Naive B cell (primary cell): Measurements from ENCODE around the gene ATL2. TPM values are rescaled to one million over a fixed set of nuclear protein-coding genes. Genes with fewer than 3 reads are reported as not detected.
A peak's percentile ranks its signal among the peaks of the same experiment; 100 is the strongest.
"Not testable (repeated sequence)": the region's sequence is repeated elsewhere in the genome, so short reads cannot be mapped to it uniquely, and the experiment has no call there.

Source experiments
- ATAC-seq, 2 donors: fragments of 150-1000 bp; cut with Tn5 transposase; 2 replicates each; pipeline ENCODE4 v1.10.0; 2021; ENCODE audit warnings: low read depth in 2 of 2, mild to moderate bottlenecking in 2 of 2, moderate library complexity in 2 of 2
- DNase-seq: peaks from one replicate; pipeline ENCODE4 v3.0.0; 2022
- H3K27ac Mint-ChIP-seq, 6 donors: one replicate each; pipeline ENCODE4 v1.8.0; 2020 to 2022; ENCODE audit warnings: mild to moderate bottlenecking in 6 of 6, mixed read lengths in 6 of 6, moderate library complexity in 5 of 6, inconsistent platforms in 2 of 6
- H3K27me3 Mint-ChIP-seq, 3 donors: one replicate each; pipeline ENCODE4 v1.8.0; 2021 to 2022; ENCODE audit warnings: mixed read lengths in 3 of 3, mild to moderate bottlenecking in 1 of 3
- H3K36me3 Mint-ChIP-seq, 2 donors: one replicate each; pipeline ENCODE4 v1.8.0; 2020 to 2022; ENCODE audit warnings: mixed read lengths in 2 of 2, inconsistent platforms in 1 of 2, mild to moderate bottlenecking in 1 of 2
- H3K4me1 Mint-ChIP-seq, 3 donors: one replicate each; pipeline ENCODE4 v1.8.0; 2020 to 2022; ENCODE audit warnings: mixed read lengths in 3 of 3, inconsistent platforms in 1 of 3, mild to moderate bottlenecking in 1 of 3, moderate library complexity in 1 of 3
- H3K4me3 Mint-ChIP-seq, 8 donors: one replicate each; pipeline ENCODE4 v1.8.0; 2020 to 2022; ENCODE audit warnings: mild to moderate bottlenecking in 8 of 8, mixed read lengths in 8 of 8, moderate library complexity in 8 of 8, inconsistent platforms in 2 of 8
- H3K9me3 Mint-ChIP-seq, 7 donors: one replicate each; pipeline ENCODE4 v1.8.0; 2020 to 2022; ENCODE audit warnings: mixed read lengths in 7 of 7, mild to moderate bottlenecking in 5 of 7, inconsistent platforms in 2 of 7, moderate library complexity in 1 of 7
- polyA plus RNA-seq, 6 donors: library from polyadenylated mRNA; unstranded; fragments of 300-500 nt; fragmentation: Illumina TruSeq; gene quantifications; one replicate each; pipeline ENCODE4 v1.2.3, GENCODE V29; 2021; ENCODE audit warnings: low read depth in 6 of 6

The ATL2 gene
- polyA plus RNA-seq, 6 donors from 2014 or later = 14.0 to 42.0 (median 22.6) TPM

DNA sequence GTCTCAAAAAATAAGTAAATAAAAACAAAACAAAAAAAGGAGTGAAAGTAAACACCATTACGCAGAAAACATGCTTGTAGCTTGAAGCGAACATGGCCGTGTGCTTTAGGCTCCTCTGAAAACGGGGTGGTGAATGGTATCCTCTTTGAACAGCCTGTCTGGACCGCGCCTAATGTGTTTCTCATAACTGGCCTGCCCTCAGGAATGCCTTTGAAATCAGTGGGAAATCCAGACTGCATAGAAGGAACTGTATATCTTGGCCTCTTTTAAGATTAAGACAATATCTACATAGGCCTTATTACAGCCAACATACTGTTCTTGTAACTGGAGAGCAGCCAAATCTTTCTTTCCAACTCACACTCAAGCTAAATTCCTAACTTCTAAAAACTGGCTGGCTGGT lies 6.7 kb upstream of the ATL2 start:
- not testable (repeated sequence) for H3K9me3 Mint-ChIP-seq, H3K27ac Mint-ChIP-seq, H3K36me3 Mint-ChIP-seq, ATAC-seq, DNase-seq, H3K4me3 Mint-ChIP-seq
- Mint-ChIP-seq H3K27me3 (peaks cover 6 to 18% (median 11%) of the 10 kb centered on the region in 3 donors), H3K4me1 (peaks cover 6 to 14% (median 9%) of the 10 kb centered on the region in 3 donors)

DNA sequence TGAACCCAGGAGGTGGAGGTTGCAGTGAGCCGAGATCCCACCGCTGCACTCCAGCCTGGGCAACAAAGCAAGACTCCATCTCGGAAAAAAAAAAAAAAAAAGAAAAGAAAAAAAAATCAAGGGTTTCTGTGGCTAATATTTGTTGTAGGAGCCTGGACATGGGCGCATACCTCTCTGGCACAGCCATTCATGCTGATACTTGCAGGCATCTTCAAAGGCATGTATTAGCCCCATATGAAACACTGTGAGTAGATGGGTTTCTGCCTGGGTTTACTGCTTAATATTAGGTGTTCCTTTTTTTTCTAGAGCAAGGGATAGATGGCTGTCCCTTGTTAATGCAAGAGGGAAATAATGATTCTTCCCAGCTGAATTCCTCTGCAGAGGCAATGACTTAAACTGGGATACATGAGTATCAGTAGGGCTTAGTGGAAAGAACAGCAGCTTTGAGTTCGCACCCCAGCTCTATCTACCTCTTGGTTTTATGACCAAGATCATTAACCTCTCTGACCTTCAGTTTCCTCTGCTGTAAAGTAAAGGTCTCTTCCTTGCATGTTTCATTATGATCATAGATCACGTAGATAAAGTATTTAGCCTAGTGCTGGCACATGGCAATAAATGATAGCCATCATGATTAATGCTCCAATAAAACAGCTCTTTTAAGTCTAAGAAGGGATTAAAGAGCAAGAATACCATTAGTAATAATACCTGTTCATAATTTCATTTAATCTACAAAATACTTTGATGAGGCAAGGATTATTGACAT lies 4.5 kb upstream of the ATL2 start:
- H3K4me1 Mint-ChIP-seq = peaks cover 14 to 16% (median 14%) of the 10 kb centered on the region in 3 donors
- H3K27ac Mint-ChIP-seq = no peak overlapping the region
- ATAC-seq (no peak), DNase-seq (no peak)
- peaks cover 5 to 12% (median 8%) of the 10 kb centered on the region in 3 donors for H3K27me3 Mint-ChIP-seq
- H3K4me3 Mint-ChIP-seq = peak overlapping the region in 1 of 8 donors; percentile 60
- no peaks in the 10 kb centered on the region for H3K36me3 Mint-ChIP-seq
- no peaks in the 10 kb centered on the region for H3K9me3 Mint-ChIP-seq

DNA sequence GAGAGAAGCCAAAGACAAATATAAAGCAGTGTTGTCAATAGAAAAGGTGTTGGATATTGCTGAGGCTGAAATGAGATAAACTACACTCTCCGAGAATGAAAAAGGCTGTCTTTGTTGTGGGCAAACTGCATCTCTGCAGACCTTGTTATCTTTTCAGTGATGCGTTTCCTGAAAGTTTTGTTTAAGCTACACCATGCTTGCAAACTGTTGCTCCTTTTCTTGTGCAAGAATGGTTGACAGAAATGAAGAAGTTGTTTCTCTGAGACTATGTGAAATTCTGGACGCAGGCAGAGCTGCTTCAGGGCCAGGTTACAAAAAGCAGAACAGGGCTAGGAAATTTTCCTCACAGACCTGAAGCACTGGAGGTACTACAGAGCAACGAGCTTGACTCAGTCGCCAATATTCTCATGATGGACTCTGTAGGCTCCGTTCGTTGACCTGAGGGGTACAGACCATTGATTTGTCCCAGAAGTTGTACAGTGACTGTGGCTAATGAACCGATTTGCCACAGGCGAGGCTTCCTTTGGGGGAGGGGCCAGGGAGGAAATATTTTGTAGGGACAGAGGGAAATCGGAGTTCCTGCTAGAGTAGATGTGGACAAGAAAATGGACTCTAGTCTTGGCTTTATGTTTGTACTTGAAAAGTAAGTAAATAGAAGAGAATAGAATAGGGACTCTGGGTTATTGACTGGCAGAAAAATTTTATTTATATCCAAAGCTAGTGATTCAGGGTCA lies 3.5 kb upstream of the ATL2 start:
- Mint-ChIP-seq H3K9me3 (no peaks in the 10 kb centered on the region), H3K27ac (peak overlapping the region in 1 of 6 donors; percentile 87), H3K27me3 (peaks cover 0 to 10% (median under 1%) of the 10 kb centered on the region in 3 donors), H3K36me3 (no peaks in the 10 kb centered on the region), H3K4me1 (peaks cover 16 to 25% (median 24%) of the 10 kb centered on the region in 3 donors), H3K4me3 (peak overlapping the region in 2 of 8 donors; percentile 0 to 74)
- no peak for ATAC-seq
- no peak for DNase-seq

GRCh38 chr2:38376346-38377049 lies 575 bp downstream of the ATL2 start:
- Mint-ChIP-seq H3K9me3 (no peaks in the 10 kb centered on the region), H3K36me3 (no peaks in the 10 kb centered on the region), H3K27me3 (peaks cover 0 to 7% (median 0%) of the 10 kb centered on the region in 3 donors), H3K4me3 (peak overlapping the region; percentile 89 to 98 (median 98)), H3K27ac (peak overlapping the region; percentile 96 to 99 (median 96)), H3K4me1 (peaks cover 42 to 60% (median 53%) of the 10 kb centered on the region in 3 donors)
- peak; percentile 72 for DNase-seq
- ATAC-seq = peak; percentile 68 to 71

DNA sequence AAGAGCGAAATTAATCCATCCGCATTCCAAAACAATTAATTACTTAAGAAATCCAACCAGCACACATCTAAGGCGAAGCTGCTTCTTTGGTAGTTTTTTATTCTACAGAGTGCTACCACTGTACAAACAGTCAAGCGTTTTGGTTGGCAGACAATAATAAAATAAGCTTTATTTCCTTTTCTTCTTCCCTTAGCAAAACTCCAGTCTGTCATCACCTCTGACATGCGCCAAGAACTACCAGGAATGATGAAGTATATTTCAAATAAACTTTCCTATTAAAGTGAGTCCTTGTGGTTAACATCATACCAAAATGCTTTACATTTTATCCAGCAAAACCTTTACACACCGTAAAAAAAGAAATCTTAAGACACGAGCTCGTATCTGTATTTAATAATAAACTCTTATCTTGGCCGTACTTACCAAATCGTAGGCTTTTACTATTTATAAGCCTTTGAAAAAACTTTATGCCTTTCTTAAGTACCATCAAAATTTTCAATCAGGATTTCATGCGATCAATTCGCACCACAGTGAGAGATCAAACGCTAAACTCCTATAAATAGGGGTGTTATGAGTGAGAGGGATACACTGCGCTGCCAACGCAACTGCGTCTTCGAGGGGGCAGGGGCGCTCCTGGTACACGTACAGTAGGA lies 1.3 kb downstream of the ATL2 start:
- peaks cover 0 to 6% (median 0%) of the 10 kb centered on the region in 3 donors for H3K27me3 Mint-ChIP-seq
- ATAC-seq (no peak), DNase-seq (no peak)
- H3K4me1 Mint-ChIP-seq = peaks cover 42 to 61% (median 57%) of the 10 kb centered on the region in 3 donors
- H3K36me3 Mint-ChIP-seq = no peaks in the 10 kb centered on the region
- peak overlapping the region; percentile 89 to 98 (median 94) for H3K4me3 Mint-ChIP-seq
- H3K9me3 Mint-ChIP-seq = no peaks in the 10 kb centered on the region
- peak overlapping the region; percentile 96 to 98 (median 96) for H3K27ac Mint-ChIP-seq

- H3K9me3 Mint-ChIP-seq = no peaks in the 10 kb centered on the region
- peak overlapping the region in 2 of 6 donors; percentile 60 to 97 for H3K27ac Mint-ChIP-seq
- no peaks in the 10 kb centered on the region for H3K36me3 Mint-ChIP-seq
- peaks cover 40 to 59% (median 54%) of the 10 kb centered on the region in 3 donors for H3K4me1 Mint-ChIP-seq
- no peaks in the 10 kb centered on the region for H3K27me3 Mint-ChIP-seq
- DNase-seq (no peak), ATAC-seq (no peak)
- peak overlapping the region in 6 of 8 donors; percentile 60 to 96 (median 92) for H3K4me3 Mint-ChIP-seq
These were observed 2.1 kb downstream of the ATL2 start for GRCh38 chr2:38374984-38375383.

- ATAC-seq = no peak
- Mint-ChIP-seq H3K36me3 (no peaks in the 10 kb centered on the region), H3K27me3 (no peaks in the 10 kb centered on the region), H3K4me3 (no peak overlapping the region), H3K27ac (no peak overlapping the region), H3K9me3 (no peaks in the 10 kb centered on the region), H3K4me1 (peaks cover 36 to 58% (median 52%) of the 10 kb centered on the region in 3 donors)
- no peak for DNase-seq
These were observed 5.8 kb downstream of the ATL2 start for GRCh38 chr2:38371235-38371634.

DNA sequence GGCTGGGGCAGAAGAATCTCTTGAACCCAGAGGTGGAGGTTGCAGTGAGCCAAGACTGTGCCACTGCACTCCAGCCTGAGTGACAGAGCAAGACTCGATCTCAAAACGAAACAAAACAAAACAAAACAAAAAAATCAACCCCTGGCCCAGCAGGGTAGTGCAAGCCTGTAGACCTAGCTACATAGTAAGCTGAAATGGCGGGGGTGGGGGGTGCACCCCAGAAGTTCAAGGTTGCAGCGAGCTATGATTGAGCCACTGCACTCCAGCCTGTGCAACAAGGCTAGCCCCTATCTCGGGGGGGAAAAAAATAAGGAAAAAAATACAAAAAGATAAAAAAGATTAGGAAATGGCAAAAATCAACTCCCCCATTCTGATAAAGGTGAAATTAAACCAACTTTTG lies 6.4 kb downstream of the ATL2 start:
- no peak for DNase-seq
- peaks cover 32 to 56% (median 48%) of the 10 kb centered on the region in 3 donors for H3K4me1 Mint-ChIP-seq
- no peaks in the 10 kb centered on the region for H3K27me3 Mint-ChIP-seq
- no peaks in the 10 kb centered on the region for H3K36me3 Mint-ChIP-seq
- peak overlapping the region in 1 of 6 donors; percentile 49 for H3K27ac Mint-ChIP-seq
- no peaks in the 10 kb centered on the region for H3K9me3 Mint-ChIP-seq
- H3K4me3 Mint-ChIP-seq = no peak overlapping the region
- peak in 1 of 2 donors; percentile 27 for ATAC-seq

- DNase-seq (no peak), ATAC-seq (no peak)
- Mint-ChIP-seq H3K27ac (no peak overlapping the region), H3K4me3 (no peak overlapping the region), H3K27me3 (no peaks in the 10 kb centered on the region), H3K9me3 (no peaks in the 10 kb centered on the region), H3K36me3 (no peaks in the 10 kb centered on the region), H3K4me1 (peaks cover 20 to 47% (median 28%) of the 10 kb centered on the region in 3 donors)
These were observed 14.8 kb downstream of the ATL2 start for GRCh38 chr2:38362232-38362631.

DNA sequence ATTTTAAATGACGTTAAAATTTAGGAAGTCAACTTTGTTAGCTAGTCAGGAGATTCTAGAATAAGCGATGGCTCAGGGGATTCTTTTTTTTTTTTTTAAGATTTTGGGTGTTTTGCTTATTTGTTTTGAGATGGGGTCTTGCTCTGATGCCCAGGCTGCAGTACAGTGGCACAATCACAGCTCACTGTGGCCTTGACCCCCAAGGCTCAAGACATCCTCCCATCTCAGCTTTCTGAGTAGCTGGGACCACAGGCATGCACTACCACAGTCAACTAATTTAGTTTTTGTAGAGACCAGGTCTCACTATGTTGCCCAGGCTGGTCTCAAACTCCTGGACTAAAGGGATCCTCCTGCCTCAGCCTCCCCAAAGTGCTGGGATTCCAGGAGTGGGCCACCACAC lies 16.9 kb downstream of the ATL2 start:
- Mint-ChIP-seq H3K9me3 (no peaks in the 10 kb centered on the region), H3K4me1 (peaks cover 16 to 38% (median 22%) of the 10 kb centered on the region in 3 donors), H3K27ac (no peak overlapping the region), H3K4me3 (no peak overlapping the region), H3K36me3 (no peaks in the 10 kb centered on the region), H3K27me3 (no peaks in the 10 kb centered on the region)
- no peak for DNase-seq
- no peak for ATAC-seq

DNA sequence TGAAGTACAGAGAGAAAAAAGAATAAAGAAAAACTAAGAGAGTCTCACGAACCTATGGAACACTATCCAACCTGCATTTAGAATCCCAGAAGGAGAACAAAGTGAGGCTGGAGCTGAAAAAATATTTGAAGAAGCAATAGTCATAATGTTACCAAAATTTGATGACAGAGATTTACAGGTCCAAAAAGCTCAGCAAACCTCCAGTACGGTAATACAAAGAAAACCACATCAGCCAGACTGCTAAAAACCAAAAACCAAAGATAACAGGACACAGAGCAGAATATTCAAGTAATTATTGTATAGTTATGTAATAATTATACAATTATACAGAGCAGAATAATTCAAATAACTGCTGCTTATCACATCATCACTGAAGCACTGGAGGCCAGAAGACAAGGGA lies 23.7 kb downstream of the ATL2 start:
- Mint-ChIP-seq H3K4me1 (peaks cover 14 to 21% (median 17%) of the 10 kb centered on the region in 3 donors), H3K27ac (peak overlapping the region in 2 of 6 donors; percentile 60 to 79), H3K27me3 (no peaks in the 10 kb centered on the region), H3K36me3 (peaks cover 6 to 7% of the 10 kb centered on the region in 2 donors), H3K4me3 (no peak overlapping the region), H3K9me3 (peaks cover 0 to 1% (median 0%) of the 10 kb centered on the region in 7 donors)
- DNase-seq (no peak), ATAC-seq (no peak)

- Mint-ChIP-seq H3K9me3 (peaks cover 0 to 1% (median 0%) of the 10 kb centered on the region in 7 donors), H3K4me3 (no peak overlapping the region), H3K27me3 (no peaks in the 10 kb centered on the region), H3K36me3 (peaks cover 6 to 7% of the 10 kb centered on the region in 2 donors), H3K4me1 (peaks cover 17 to 21% (median 19%) of the 10 kb centered on the region in 3 donors), H3K27ac (peak overlapping the region in 2 of 6 donors; percentile 12 to 27)
- ATAC-seq = no peak
- DNase-seq = no peak
These were observed 24.7 kb downstream of the ATL2 start for GRCh38 chr2:38352336-38352735.
